NCI-H2107 (cell line): ENCODE measurements around the gene CCDC178.

Experiments
- DNase-seq: peaks from one replicate; lab custom pipeline; 2025; lab: John Stamatoyannopoulos, UW

The CCDC178 gene

GRCh38 chr18:32911660-32912284, 528.7 kb downstream of the CCDC178 start:
- no peak for DNase-seq

GRCh38 chr18:32910694-32911296, 529.7 kb downstream of the CCDC178 start:
- DNase-seq = no peak

GRCh38 chr18:32909798-32910561, 530.5 kb downstream of the CCDC178 start:
- DNase-seq = no peak

- no peak for DNase-seq
Measured at GRCh38 chr18:32908424-32908805, 532.1 kb downstream of the CCDC178 start.

GRCh38 chr18:32907648-32908423, 532.7 kb downstream of the CCDC178 start:
- DNase-seq = no peak

- DNase-seq = no peak
Measured at GRCh38 chr18:32907311-32907585, 533.3 kb downstream of the CCDC178 start.

- no peak for DNase-seq
Measured at GRCh38 chr18:32906506-32907310, 533.8 kb downstream of the CCDC178 start.

GRCh38 chr18:32905651-32906050, 534.9 kb downstream of the CCDC178 start:
- DNase-seq = no peak

- DNase-seq = no peak
Measured at GRCh38 chr18:32902568-32903330, 537.8 kb downstream of the CCDC178 start.

GRCh38 chr18:32899819-32900218, 540.7 kb downstream of the CCDC178 start:
- DNase-seq = no peak

GRCh38 chr18:32896776-32897547, 543.6 kb downstream of the CCDC178 start:
- DNase-seq = no peak

- no peak for DNase-seq
Measured at GRCh38 chr18:32893915-32894314, 546.6 kb downstream of the CCDC178 start.

GRCh38 chr18:32891797-32892196, 548.7 kb downstream of the CCDC178 start:
- no peak for DNase-seq

GRCh38 chr18:32891130-32891529, 549.4 kb downstream of the CCDC178 start:
- DNase-seq = no peak

GRCh38 chr18:32889615-32890593, 550.6 kb downstream of the CCDC178 start:
- DNase-seq = no peak

GRCh38 chr18:32888306-32888705, 552.2 kb downstream of the CCDC178 start:
- DNase-seq = no peak
